Left ventricle myocardium superior (tissue), 1 donor: ENCODE data around the gene SLC25A2. TPM values are rescaled to one million over a fixed set of nuclear protein-coding genes. Genes with fewer than 3 reads are reported as not detected.
"Not testable (repeated sequence)": the region's sequence is repeated elsewhere in the genome, so short reads cannot be mapped to it uniquely, and the experiment has no call there.

Experiments used
- ATAC-seq: fragments of 200-7000 bp; cut with Tn5 transposase; one replicate; pipeline ENCODE4 v1.9.1; 2020; ENCODE audit warnings: mild to moderate bottlenecking, moderate library complexity
- DNase-seq: peaks from one replicate; pipeline ENCODE4 v3.0.0-alpha.2; 2020
- intact Hi-C: fragments of 100-400 bp; cut with micrococcal nuclease; formaldehyde crosslinking; loops from one replicate; pipeline ENCODE4 v1.11.0; 2022
- long read RNA-seq: library from polyadenylated mRNA; unstranded; transcript quantifications from one replicate; pipeline ENCODE4 v2.0.0, GENCODE V29; 2021
- total RNA-seq: library from RNA; stranded (reverse); fragmentation: NEBNext Ultra II Directional; extraction: Animal tissue kit (Norgen Biotek cat#: 25700); gene quantifications from one replicate; pipeline ENCODE4 v1.2.1, GENCODE V29; 2021
- donor health status: DM: no; HTN: yes; CAD: no; lungs with severe emphysema.

The SLC25A2 gene
- total RNA-seq, result not detected
- long read RNA-seq, result 0 reads

DNA sequence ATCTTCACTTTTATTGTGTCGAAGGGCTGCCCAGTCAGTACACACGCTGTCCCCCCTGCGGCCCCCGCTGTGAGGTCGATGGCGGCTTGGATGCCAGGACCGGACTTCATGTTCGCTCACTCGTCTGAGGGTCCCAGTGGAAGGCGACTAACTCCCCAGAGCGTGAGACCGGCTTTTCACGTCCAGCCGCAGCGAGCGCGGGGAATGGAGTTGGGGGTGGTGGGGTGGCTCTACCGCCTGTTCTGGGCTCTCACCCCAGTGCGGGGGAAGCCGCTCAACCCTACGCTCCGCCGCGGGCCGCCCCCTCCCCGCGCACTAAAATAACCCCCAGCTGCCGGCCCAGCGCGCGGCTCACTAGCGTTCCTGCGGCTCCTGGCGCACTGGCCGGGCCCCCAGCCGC lies at the start of gene SLC25A2:
Gene SLC25A2, minus strand, starts transcription at position 294 of the 400 bp plus-strand sequence. Its CDS starts 184 bp downstream, at position 110.
- DNase-seq (no peak), ATAC-seq (no peak)
- intact Hi-C loops, result no loop called here

DNA sequence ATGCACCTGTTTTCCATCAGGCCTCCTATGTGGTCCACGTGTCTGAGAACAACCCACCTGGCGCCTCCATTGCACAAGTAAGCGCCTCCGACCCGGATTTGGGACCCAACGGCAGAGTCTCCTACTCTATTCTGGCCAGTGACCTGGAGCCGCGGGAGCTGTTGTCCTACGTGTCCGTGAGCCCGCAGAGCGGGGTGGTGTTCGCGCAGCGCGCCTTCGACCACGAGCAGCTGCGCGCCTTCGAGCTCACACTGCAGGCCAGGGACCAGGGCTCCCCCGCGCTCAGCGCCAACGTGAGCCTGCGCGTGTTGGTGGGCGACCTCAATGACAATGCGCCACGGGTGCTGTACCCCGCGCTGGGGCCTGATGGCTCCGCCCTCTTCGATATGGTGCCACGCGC lies 47.7 kb upstream of the SLC25A2 start:
- DNase-seq, result no peak
- intact Hi-C loops, result no loop called here
- no peak for ATAC-seq

DNA sequence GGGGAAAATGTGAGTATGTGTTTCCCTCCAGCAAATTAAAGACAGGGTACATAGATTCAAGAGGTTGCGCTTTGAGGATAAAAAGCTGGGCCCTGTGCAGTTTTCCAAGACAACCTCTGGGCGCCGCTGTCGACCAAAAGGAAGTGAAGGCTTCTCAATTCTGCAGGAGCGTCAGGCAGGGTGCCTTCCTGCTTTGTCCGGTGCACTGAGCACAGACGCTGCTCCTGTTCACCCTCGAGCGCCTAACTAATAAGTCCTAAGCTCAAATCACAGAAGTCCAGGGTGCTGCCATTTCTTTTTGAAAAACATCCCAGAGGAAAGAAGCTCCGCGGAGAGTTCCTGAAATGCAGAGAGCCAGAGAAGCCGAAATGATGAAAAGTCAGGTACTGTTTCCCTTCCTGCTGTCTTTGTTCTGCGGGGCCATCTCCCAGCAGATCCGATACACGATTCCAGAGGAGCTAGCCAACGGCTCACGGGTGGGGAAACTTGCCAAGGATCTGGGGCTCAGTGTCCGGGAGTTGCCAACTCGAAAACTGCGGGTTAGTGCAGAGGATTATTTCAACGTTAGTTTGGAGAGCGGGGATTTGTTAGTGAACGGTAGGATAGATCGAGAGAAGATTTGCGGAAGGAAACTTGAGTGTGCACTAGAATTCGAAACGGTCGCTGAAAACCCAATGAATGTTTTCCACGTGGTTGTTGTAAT lies 46.2 kb upstream of the SLC25A2 start, which contains the start of gene PCDHGB1:
Gene PCDHGB1, plus strand, starts transcription at position 183 of the 703 bp plus-strand sequence. Its CDS starts 162 bp downstream, at position 345.
- peak; percentile 88 for ATAC-seq
- DNase-seq, result peak; percentile 72
- intact Hi-C loops, result no loop called here

DNA sequence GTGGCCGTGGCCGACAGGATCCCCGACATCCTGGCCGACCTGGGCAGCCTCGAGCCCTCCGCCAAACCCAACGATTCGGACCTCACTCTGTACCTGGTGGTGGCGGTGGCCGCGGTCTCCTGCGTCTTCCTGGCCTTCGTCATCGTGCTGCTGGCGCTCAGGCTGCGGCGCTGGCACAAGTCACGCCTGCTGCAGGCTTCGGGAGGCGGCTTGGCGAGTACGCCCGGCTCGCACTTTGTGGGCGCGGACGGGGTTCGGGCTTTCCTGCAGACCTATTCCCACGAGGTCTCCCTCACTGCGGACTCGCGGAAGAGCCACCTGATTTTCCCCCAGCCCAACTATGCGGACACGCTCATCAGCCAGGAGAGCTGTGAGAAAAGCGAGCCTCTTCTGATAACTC lies 42.2 kb upstream of the SLC25A2 start:
- DNase-seq, intact Hi-C loops, ATAC-seq: not testable (repeated sequence)

DNA sequence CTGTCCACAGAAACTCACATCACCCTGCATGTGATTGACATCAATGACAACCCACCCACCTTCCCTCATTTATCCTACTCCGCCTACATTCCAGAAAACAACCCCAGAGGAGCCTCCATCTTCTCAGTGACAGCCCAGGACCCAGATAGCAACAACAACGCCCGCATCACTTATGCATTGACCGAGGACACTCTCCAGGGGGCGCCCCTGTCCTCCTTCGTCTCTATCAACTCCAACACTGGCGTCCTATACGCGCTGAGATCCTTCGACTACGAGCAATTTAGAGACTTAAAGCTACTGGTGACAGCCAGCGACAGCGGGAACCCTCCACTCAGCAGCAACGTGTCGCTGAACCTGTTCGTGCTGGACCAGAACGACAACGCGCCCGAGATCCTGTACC lies 41.5 kb upstream of the SLC25A2 start:
- no peak for ATAC-seq

DNA sequence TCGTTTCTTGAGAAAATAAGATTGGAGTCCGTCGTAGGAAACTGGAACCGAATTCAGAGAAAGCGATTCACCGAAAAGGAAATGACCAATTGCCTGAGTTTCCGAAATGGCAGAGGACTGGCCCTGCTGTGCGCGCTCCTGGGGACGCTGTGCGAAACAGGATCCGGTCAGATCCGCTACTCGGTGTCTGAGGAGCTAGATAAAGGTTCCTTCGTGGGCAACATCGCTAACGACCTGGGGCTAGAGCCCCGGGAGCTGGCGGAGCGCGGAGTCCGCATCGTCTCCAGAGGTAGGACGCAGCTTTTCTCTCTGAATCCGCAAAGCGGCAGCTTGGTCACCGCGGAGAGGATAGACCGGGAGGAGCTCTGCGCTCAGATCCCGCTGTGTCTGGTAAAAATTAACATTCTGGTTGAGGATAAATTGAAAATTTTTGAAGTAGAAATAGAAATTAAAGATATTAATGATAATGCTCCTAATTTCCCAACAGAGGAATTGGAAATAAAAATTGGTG lies 40.2 kb upstream of the SLC25A2 start:
- intact Hi-C loops, result no loop called here
- DNase-seq (no peak), ATAC-seq (peak; percentile 34)

More for the DNA sequence above, 41.5 kb upstream of the SLC25A2 start:
- intact Hi-C loops, result no loop called here
- no peak for DNase-seq

DNA sequence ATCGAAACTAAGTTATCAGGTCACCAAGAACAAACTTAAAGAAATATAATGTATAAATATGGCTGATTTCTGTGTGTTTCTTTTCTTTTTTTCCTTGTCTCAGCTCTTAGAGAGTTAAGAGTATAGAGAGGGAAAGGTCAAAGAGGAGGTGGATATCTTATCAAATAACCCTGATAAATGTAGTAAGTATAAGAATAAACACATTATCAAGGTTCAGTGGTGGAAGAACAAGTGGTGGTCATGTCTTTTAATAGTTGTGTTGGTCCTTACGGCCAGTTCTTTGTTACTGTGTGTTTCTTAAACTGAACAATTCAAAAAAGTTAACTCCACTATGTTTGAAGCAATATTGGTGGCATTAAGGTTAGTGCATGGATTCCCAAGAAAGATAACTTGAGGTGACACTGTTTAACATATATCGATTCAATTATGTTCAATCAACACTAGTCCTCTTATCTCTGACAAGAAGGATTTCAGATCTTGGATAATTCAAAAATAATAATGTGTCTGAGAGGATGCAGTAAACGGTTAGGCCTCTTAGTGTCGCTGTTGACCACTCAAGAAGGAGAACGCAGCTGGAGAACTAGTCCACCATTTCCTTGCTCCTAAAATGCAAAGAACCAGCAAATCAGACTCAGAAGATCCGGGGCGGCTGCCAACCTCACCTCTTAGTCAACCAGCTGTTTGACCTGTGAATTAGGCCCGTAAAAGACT lies 39.5 kb upstream of the SLC25A2 start, which contains the start of gene PCDHGA3:
Gene PCDHGA3, plus strand, starts transcription at position 588 of the 711 bp plus-strand sequence. CDS start 205 bp downstream, outside the sequence.
- no peak for DNase-seq
- peak; percentile 73 for ATAC-seq
- intact Hi-C loops, result no loop called here

DNA sequence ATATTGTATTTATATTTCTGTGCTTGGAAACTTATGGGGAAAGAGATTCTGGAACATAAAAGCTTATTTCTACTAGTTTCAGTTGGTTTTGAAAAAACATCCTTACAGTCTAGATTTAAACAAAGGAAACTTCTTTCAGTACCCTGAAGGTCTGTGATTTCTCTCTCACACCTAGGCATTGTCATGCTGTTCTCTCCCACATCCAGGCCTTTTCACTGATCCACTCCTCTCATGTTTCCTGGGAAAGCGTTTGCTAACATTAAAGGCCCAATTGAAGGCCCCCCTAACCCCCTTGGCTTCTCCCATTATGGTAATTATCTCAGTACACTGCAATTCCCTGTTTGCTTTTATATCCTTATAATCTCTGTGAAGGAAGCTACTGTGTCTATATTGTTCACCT lies 38.9 kb upstream of the SLC25A2 start:
- intact Hi-C loops, result no loop called here
- ATAC-seq, result peak; percentile 73
- no peak for DNase-seq

DNA sequence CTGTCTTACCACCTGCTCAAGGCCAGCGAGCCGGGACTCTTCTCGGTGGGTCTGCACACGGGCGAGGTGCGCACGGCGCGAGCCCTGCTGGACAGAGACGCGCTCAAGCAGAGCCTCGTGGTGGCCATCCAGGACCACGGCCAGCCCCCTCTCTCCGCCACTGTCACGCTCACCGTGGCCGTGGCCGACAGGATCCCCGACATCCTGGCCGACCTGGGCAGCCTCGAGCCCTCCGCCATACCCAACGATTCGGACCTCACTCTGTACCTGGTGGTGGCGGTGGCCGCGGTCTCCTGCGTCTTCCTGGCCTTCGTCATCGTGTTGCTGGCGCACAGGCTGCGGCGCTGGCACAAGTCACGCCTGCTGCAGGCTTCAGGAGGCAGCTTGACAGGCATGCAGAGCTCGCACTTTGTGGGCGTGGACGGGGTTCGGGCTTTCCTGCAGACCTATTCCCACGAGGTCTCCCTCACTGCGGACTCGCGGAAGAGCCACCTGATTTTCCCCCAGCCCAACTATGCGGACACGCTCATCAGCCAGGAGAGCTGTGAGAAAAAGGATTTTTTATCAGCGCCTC lies 37.0 kb upstream of the SLC25A2 start:
- intact Hi-C loops, DNase-seq, ATAC-seq: not testable (repeated sequence)

DNA sequence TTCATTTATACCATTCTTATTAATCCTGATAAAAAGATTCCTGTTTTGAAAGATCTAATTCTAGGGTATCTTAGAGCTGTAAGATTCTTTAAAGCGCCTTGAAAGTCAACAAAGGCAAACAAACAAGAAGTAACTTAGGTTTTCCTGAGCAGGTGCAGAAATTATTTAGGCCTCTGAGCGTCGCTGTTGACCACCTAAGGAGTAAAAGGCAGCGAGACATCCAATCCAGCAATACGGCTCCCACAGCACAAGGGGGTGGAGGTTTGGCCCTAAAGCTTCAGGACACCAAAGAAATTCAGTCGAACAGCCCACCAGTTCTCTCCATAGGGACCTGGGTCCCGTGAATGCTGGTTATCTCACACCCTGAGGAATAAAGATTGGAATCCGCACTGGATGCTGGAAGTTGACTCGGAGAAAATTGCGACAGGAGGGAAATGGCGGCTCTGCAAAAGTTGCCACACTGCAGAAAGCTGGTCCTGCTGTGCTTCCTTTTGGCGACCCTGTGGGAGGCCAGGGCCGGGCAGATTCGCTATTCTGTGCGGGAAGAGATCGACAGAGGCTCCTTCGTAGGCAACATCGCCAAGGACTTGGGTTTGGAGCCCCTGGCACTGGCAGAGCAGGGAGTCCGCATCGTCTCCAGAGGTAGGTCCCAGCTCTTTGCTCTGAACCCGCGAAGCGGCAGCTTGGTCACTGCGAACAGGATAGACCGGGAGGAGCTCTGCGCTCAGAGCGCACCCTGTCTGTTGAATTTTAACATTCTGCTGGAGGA lies 34.9 kb upstream of the SLC25A2 start, which contains the start of gene PCDHGA2:
Gene PCDHGA2, plus strand, starts transcription at position 223 of the 769 bp plus-strand sequence.
- ATAC-seq, result peak; percentile 69
- no peak for DNase-seq
- intact Hi-C loops, result no loop called here

DNA sequence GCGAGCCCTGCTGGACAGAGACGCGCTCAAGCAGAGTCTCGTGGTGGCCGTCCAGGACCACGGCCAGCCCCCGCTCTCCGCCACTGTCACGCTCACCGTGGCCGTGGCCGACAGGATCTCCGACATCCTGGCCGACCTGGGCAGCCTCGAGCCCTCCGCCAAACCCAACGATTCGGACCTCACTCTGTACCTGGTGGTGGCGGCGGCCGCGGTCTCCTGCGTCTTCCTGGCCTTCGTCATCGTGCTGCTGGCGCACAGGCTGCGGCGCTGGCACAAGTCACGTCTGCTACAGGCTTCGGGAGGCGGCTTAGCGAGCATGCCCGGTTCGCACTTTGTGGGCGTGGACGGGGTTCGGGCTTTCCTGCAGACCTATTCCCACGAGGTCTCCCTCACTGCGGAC lies 28.7 kb upstream of the SLC25A2 start:
- ATAC-seq, intact Hi-C loops: not testable (repeated sequence)

DNA sequence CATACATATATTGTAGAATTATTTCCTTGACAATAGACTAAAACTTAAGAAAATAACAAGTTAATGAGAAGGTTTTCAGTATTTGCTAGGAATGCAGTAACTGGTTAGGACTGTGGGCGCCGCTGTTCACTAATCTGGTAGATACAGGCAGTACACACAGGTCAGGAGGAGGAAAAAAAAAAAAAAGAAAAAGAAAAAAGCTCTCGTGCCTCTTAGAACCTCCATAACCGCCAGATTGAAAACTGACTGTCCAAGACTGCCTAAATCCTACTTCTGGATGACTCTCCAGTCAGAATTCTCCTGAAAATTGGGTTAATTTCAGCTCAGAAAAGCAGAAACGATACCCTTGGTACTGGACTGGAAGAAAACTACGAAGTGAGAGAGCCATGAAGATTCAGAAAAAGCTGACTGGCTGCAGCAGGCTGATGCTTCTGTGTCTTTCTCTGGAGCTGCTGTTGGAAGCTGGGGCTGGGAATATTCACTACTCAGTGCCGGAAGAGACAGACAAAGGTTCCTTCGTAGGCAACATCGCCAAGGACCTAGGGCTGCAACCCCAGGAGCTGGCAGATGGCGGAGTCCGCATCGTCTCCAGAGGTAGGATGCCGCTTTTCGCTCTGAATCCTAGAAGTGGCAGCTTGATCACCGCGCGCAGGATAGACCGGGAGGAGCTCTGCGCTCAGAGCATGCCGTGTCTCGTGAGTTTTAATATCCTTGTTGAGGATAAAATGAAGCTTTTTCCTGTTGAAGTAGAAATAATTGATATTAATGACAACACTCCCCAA lies 26.6 kb upstream of the SLC25A2 start, which contains the start of gene PCDHGA1:
Gene PCDHGA1, plus strand, starts transcription at position 216 of the 782 bp plus-strand sequence.
- intact Hi-C loops, result no loop called here
- peak; percentile 58 for DNase-seq
- ATAC-seq, result peak; percentile 60

More for the DNA sequence above, 28.7 kb upstream of the SLC25A2 start:
- not testable (repeated sequence) for DNase-seq

DNA sequence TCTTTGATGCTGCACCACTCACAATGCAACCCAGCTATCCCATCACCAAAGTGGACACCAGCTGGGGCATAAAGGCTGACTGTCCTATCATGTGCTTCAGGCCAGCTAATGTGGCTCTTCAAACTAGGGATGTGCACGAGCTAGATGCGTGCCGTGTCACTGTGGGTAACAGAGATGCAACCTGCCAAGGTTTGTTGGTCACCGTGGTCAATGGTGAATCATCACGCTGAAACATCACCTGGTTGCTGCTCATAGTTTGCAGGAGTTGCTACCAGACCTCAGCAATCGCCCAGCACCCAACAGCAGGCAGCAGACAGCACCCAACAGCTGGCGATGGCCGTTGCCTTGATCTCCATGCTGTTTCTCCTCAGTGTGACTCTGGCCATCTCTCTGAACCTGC lies 24.4 kb upstream of the SLC25A2 start:
- intact Hi-C loops, result no loop called here
- ATAC-seq, result no peak
- no peak for DNase-seq

DNA sequence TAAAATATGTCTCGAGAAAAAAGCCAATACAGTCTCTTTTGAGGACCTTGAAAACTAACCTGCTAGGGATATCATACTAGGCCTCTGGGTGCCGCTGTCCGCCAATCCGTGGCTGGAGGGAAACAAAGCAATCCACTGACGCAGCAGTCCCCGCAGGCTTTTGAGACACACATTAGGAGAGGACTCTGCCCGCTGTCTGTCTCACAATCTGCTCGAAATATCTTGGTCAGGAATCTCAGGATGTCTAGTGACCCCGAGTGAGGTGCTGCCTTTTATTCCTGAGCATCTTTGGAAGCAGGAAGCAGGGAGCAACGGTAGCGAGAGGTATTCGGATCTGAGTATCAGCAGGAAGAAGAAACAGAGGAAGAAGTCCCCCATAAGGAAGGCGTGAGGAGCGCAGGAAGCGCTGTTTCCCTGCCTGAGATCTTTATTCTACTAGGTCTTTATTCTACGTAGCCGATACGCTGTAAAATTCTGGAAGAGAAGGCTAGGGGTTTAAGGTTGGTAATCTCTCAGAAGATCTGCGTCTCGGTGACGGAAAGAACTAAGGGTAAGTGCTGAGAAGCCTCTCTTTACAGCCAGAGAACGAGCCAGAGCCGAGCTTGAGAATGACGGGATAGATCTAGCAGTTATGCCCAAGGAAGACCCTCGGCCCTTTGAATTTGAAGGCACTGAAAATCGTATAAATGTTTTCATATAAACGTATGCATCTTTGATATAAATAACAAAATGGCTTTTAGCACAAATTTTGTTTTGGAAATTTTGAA lies 22.4 kb upstream of the SLC25A2 start:
- DNase-seq, result peak; percentile 80
- intact Hi-C loops, result no loop called here
- peak; percentile 95 for ATAC-seq

DNA sequence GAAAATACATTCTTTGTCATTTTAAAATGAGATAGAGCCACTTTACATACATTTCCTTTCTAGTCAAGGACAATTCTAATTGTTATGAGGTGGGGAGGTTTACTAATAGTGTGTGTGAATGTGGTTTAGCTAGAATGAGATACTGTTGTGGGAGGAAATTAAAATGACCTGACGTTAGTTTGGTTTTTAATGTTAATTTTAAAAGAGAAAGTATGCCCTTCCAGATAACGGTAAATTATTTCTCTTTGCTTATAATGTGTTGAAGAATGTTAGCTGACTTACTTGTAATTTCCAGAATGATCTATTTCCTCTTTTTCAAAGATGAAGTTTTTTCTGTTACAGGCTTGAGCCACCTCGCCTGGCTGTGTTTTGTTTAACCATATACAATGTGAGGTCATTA lies 18.4 kb upstream of the SLC25A2 start:
- ATAC-seq (no peak), DNase-seq (no peak)
- intact Hi-C loops, result no loop called here

DNA sequence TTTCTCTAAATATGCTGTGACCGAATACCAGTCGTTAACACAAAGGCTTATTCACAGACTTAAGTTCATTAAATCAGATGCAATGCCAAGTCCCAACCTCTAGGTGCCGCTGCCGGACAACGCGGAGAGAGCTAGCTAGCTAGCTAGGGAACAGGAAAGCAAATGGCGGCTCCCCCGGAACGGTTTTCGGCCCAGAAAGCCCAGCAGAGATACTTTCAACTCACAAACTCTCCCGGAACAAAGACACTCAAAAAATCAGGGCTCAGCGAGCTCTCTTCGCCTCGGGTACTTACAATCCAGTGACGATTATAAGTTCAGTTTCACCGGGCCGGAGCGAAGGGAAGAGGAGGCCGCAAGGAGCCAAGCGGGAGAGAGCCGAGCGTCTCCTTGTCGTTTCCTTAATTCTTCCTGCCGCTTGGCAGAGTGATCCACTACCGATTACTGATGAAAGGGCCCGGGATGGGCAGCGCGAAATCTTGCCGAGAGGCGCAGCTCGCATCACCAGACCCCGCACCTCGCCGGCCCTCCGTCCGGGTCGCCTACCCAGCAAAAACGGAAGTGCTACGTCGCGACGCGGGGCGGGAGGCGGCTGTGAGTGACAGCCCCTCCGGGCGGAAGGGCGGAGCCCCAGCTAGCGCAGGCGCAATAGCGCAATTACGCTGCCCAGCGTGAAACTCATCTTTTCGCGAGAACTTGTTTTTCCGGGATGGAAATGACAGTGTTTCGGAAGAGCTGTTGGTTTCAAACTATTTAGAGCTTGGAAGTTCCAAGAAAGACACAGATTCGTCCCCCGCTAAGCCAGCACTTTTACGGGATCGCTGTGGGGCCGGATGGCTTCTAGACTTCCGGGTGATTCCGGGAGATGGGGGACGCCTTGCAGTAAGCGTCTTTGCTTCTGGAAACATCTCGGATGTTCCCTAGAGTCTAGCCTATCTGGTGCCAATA lies 16.6 kb upstream of the SLC25A2 start, which contains the start of gene TAF7:
Gene TAF7, minus strand, starts transcription at position 560 of the 945 bp plus-strand sequence. CDS start 740 bp downstream, outside the sequence.
- intact Hi-C loops, result loop anchor here (2.0 kb wide), 1 partner anchor 244 kb away; no protein-coding TSS in a partner anchor
- DNase-seq, result peak; percentile 96
- ATAC-seq, result peak; percentile 99
